CD4-positive, alpha-beta T cell treated with Interleukin-1 beta for 1 hour (primary cell): ENCODE results near the gene KIF20B.

Experiments
- DNase-seq, 2 donors: peaks; one replicate each; pipeline ENCODE4 v3.0.0-alpha.2; 2020 to 2022

Gene KIF20B, protein sequence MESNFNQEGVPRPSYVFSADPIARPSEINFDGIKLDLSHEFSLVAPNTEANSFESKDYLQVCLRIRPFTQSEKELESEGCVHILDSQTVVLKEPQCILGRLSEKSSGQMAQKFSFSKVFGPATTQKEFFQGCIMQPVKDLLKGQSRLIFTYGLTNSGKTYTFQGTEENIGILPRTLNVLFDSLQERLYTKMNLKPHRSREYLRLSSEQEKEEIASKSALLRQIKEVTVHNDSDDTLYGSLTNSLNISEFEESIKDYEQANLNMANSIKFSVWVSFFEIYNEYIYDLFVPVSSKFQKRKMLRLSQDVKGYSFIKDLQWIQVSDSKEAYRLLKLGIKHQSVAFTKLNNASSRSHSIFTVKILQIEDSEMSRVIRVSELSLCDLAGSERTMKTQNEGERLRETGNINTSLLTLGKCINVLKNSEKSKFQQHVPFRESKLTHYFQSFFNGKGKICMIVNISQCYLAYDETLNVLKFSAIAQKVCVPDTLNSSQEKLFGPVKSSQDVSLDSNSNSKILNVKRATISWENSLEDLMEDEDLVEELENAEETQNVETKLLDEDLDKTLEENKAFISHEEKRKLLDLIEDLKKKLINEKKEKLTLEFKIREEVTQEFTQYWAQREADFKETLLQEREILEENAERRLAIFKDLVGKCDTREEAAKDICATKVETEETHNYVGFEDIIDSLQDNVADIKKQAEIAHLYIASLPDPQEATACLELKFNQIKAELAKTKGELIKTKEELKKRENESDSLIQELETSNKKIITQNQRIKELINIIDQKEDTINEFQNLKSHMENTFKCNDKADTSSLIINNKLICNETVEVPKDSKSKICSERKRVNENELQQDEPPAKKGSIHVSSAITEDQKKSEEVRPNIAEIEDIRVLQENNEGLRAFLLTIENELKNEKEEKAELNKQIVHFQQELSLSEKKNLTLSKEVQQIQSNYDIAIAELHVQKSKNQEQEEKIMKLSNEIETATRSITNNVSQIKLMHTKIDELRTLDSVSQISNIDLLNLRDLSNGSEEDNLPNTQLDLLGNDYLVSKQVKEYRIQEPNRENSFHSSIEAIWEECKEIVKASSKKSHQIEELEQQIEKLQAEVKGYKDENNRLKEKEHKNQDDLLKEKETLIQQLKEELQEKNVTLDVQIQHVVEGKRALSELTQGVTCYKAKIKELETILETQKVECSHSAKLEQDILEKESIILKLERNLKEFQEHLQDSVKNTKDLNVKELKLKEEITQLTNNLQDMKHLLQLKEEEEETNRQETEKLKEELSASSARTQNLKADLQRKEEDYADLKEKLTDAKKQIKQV (N-terminal part only)

DNA sequence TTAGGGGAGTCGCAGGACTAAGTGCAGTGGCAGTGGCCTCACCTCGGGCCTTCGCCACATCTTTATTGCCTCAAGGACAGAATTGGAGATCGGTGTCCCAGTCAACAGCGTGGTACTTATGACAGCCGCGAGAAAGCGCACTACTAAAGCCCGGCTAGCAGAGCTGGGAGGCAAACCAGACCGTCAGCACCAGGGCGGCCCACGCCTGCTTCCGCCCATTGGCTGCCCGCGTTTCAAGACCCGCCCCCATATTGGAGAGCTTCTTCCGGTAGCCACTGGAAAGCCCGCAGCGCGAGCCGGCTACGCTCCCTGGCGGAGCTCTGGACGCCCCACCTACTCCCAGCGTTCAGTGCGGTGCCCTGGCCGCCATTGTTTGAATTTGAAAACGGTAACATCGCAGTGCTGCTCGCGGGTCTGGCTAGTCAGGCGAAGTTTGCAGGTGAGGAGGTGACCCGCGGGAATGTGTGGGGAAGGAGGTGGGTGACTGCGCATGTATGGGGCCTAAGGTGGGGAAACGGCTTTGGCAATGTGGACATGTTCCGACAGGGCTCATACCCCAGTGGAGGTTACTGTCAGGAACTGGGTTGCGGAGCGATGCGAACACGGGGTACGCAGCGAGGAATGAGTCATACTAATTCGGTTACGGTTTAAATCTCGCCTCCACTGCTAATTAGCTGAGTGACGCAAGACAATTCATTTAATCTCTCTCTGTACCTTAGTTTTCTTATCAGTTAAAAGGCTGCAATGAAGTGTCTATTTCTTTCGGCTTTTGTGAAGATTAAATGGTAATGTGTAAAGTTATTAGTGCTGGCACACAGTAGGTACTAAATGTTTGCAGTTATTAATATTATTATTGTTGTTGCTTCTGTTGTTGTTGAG is at the start of gene KIF20B:
Gene KIF20B, plus strand, starts transcription at position 349 of the 879 bp plus-strand sequence. CDS start 3,705 bp downstream, outside the sequence.
- peak; percentile 96 for DNase-seq

DNA sequence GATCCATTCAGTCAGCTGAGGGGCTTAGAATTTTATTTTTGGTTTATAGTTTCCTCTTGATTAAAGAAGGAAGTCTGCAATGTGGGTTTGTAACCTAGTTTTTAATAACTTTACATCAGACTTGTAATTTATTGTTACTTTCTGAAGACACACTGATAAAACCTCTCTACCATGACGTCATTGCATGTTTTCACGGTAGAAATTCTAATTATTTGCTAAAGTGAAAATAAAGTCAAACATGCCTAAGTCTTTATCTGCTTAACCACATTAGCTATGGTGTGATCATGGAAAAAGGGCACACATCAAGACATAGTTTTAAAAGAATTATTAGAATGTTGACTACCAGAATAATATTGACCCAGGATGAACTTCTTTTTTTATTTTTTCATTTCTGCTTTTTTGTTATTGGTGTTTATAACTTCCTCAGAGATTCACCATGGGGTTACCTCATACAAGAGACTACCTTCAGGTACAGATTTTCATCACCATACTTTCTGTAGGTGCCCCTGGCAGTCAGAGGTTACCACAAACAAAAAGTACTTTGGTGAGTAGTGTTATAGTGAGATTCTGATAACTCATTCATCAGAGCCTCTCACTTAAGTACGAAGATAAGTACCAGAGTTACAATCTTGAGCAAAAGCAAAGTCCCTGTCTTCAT is 49.3 kb upstream of the KIF20B start:
- DNase-seq: no peak

DNA sequence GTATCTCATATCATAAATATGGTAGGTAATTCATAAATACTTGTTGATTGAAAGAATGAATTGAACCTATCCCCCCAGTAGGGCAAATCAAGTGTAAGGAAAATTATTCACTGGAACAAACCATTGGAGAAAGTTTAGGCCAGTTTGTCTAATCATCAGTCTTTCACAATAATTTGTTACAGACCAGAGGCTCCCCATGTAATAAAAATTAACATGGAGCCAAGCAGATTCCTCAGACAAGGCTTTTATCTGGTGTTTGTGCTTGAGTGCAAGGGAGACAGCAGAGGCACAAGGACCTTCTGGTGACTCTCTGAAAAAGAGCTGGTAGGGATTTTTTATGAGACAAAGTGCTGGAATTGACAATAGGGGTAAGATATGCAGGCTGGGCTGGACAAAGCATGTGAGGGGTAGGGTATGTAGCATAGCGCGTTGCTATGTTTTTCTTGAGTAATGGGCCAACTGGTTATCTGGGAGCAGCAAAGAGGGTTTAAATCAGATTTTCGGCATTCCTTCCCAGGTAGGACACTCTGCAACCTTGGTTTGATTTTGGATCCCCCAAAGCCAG is 48.5 kb upstream of the KIF20B start:
- no peak for DNase-seq

DNA sequence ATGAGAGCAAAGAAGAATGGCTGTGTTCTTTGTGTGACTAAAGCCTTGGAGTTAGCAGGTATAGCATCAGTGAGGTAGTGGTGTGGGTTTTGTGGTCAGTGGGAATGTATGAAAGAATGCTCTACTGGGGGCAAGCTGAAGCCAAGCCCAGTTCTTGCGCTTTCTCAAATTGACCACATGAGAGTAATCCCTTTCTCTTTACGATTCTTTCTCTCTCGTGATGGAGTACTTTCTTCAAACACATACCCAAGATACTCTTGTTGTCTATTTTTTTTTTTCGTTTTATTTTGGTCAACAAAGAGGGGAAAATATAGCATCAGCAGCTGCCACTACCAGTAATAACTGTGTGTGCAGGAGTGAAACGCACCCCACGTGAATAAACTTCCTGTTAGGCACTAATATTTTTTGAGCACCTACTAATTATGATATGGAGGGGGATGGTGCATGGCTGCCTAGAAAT is 48.0 kb upstream of the KIF20B start:
- no peak for DNase-seq

DNA sequence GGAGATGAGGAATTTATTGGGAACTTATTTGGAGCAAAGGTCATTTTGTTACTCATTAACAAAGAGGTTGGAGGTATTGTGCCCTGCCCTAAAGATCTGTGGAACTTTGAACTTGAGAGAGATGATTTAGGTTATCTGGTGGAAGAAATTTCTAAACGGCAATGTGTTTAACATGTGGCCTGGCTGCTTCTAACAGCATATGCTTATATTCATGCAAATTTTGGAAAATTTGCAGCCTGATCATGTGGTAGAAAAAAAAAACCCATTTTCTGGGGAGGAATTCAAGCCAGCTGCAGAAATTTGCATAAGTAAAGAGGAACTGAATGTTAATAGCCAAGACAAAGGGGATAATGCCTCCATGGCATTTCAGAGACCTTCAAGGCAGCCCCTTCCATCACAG is 45.7 kb upstream of the KIF20B start:
- no peak for DNase-seq

DNA sequence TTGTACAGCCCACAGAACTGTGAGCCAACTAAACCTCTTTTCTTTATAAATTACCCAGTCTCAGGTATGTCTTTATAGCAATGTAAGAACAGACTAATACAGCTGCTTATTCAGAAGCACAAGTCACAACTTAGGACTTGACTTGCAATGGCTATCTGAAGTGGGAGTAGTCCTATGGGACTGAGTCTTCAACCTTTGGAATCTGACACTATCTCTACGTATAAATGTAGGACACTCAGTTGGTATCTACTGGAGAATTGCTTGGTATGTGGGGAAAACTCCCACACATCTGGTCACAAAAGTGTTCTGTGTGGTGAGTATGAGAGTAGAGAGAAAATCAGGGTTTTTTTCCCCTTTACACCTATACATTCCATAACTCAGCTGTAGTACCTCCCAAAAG is 44.1 kb upstream of the KIF20B start:
- no peak for DNase-seq

DNA sequence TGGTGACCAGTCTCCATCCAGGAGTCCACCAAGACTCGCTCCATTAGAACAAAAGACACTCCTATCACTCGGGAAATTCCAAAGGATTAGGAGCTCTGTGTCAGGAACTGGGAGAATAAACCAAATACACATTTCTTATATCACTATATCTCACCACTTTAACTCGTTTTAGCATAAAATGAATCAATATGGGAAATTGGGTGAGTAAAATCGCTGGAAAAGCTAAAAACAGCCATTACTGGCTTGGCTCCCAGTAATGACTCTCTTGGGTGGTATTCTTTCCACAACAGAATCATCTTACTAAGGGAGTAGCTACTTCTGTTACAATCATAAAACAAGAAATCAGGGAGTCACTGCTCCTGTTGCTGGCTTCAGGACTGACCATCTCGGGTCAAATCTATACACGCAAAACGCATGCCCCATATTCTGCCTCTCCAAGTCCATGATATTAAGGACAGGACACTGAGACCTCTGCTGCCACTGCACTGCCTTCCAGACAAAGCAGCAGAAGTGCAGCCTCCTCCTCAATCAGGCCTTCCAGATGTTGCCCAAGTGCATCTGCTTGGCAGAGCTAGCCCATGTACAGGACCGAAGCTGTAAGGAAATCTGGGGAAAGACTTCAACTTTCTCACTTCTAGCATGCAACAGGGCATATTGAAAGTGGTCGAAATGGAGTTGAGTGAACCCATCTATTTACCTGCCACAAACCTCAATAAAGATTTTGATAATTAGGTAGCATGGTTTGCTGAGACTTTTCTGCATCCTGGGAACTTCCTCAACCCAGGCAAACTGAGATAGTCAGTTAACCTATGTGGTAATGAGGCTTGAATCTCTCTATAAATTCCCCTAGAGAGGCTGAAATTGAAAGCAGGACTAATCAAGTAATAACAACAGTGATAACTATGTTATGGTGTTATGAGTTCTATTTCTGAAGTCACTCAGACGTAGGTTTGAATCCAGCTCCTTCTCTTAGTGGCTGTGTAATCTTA is 42.0 kb upstream of the KIF20B start:
- no peak for DNase-seq

DNA sequence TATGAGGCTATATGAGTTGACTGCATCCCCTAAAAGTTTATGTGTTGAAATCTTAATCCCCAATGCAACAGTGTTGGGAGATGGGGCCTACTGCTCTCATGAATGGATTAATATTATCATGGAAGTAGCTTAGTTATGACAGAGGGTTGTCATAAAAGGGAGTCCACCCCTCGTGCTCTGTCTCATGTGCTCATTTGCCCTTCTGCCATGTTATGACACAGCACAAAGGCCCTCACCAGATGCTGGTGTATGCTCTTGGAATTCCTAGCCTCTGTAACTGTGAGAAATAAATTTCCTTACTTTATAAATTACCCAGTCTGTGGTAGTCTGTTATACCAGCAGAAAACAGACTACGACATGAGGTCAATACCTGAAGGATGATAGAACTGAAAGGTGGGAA is 38.8 kb upstream of the KIF20B start:
- no peak for DNase-seq

DNA sequence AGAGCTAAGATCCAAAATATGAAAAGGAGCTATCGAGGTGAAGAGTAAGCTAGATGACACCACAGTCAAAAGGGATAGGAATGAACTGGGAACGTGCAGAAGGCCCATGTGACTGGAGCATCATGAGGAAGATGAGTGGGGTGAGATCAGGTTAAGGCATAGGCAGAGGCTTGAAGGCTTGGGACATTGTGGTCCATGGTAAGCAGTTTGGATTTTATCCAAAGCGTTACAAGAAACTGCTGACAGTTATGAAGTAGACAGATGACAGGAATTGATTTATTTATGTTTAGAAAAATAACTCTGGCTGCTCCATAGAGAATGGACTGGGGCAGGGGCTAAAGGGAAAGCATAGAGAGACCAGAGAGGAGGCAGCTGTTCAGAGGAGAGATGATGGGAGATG is 38.2 kb upstream of the KIF20B start:
- DNase-seq: no peak

DNA sequence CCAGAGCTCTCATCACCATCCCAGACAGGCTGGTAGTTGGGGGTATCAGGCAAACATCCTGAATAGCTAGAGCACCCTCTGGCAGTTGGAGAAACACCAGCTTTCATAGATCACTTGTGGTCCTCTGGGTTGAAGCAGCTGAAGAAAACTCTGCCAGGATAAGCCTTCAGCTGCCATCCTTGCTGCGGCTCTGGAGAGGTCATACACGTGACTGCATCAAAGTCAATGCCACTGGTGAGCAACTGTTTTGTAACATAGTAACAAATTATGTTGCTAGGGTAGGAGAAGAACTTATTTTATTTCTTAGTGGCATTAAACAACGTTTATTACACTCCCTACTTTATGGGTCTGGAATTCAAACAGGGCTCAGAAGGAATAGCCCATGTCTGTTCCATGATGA is 37.2 kb upstream of the KIF20B start:
- DNase-seq: no peak

DNA sequence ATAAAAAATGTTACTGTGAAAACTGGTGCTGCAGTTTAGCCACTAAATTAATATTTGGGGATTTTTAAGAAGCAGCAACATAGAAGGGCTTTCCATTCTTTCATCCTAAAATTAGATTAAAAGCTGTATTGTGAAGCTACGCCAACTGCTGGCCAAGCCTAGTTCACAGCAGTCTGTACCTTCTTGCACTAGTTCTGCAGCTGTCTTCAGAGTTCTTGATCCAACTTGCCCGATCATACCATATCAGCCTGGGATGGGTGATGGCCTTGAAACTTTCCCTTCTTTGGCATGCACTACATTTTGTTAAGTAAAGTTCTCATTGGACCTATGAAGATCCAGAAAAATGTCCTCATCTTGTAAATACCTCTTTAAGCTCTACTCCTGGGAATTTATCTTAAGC is 36.1 kb upstream of the KIF20B start:
- no peak for DNase-seq

DNA sequence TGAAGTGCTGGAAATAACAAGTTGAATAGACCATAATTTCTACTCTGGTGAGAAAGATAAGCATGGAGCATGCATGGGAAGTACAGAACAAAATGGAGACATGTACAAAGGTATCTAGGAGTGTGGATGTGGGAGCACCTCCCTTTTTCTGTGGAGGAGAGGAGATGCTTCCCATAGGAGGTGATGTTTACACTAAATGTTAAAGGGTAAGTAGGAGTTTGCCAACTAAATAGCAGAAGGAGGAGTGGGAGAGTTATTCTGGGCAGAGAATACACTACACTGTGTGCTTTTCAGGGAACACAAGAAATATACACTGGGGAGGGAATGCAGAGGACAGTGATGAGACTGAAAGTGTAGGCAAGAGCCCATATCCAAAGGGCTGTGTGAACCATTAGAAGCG is 35.3 kb upstream of the KIF20B start:
- DNase-seq: no peak

DNA sequence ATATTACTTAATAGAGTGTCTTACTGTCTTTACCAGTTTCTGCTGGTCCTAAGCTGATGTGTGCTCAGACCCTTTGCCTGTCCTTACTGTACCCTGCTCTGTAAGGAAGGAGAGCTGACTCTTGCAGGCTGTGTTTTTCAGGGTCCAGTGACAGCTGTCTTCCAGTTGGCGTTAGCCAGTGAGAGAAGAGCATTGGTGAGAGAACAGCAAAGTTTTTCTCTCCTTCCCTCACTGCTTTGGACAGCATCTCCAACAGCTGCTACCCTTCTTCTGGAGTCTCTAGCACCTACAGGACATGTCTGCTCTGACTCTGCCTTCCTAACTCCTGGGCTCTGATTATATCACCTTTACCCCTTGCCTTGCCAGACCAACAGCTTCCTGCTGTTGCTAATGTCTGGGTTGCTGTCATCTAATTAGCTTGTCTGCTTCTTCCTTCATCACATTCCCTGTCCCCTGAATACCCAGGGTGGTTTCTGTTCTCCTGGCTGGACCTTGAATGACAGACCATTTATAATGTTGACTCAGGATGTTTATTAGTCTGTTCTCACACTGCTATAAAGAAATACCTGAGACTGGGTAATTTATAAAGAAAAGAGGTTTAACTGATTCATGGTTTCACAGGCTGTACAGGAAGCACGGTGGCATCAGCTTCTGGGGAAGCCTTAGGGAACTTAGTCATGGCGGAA is 32.9 kb upstream of the KIF20B start:
- DNase-seq: no peak

DNA sequence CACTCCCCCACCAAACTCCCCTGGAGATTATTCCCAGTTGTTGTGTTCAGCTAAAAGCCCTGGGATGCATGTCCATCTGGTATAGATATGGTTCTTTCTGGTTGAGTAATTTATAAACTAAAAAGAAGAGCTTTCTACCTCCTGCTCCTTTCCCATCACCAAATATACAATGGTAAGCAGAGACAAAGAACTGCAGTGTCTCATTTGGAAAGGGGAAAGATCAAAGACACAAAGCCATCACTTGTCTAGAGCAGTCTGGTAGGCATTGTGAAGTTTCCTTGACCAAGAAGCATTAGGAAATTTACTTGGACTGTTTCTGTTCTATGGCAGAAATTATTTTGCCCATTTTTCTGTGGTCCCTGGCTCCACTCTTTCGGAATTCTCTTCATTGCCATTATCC is 31.4 kb upstream of the KIF20B start:
- no peak for DNase-seq

DNA sequence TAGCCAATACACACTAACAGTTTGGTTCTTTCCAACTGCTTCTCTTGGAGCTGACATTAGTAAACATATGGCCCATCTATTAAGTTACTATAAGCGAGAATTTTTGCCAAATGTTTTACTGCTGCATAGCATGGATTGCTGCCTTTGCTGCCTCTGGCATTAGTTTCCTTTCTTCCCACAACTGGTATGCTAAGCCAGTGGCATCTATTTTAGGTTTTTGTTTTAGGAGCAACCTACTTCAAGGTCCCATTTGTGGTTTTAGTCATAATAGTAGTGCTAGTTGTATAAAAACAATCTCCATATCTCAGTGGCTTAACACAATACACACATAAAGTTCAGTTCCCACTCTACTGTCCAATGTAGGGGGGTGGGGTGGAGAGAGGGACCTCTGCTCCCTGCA is 30.5 kb upstream of the KIF20B start:
- DNase-seq: no peak

DNA sequence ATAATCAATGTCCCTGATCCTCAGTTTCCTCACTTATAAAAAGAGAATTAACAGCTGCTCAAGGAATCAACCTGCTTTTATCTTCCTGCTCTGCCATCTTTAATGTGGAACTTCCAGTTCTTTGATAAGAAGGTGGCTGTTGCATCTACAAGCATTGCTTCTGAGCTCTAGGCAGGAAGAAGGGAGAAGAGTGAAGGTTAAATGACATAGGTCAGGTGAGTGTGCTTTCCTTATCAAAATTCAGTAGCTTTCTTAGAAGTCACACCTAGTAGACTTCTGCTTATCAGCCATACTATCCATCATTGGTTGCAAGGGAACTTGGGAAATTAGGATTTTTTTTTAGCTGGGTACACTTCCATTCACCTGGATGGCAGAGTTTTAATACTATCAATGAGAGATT is 24.0 kb upstream of the KIF20B start:
- DNase-seq: no peak

DNA sequence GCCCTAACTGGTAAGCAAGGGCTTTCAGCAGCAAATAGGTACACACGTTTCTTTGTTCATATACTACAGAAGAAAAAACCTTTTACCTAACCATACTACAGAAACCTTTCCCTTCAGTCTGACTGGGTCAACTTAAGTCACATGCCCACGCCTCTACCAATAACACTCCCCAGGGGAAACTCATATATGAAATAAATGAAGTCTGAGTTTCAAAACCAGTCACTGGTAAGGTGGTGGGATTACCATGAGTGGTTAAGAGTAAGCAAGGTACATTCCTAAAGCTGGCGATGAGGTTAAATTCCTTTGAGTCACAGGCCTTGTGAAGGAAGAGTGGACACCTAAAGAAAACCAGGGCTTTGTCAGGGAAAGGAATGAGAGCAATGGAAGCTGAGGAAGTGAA is 21.4 kb upstream of the KIF20B start:
- DNase-seq: no peak

DNA sequence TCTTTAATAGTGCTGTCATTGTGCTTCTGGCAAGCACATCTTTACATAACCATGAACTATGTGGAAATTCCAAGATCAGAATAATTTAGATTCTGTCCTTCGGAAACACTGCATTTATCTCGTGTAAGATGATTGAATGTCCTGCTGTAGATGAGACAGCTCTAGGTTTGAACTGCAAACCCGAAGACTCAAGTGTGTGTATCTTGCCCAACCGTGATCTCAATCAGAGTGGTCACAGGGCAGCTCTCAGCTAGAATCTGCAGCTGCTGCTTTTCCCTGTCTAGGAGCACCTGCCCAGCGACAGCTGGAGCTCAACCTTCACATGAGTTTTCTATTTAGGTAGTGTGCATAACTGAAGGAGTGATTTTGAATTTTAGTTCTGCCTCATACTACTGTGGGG is 17.5 kb upstream of the KIF20B start:
- DNase-seq: no peak

DNA sequence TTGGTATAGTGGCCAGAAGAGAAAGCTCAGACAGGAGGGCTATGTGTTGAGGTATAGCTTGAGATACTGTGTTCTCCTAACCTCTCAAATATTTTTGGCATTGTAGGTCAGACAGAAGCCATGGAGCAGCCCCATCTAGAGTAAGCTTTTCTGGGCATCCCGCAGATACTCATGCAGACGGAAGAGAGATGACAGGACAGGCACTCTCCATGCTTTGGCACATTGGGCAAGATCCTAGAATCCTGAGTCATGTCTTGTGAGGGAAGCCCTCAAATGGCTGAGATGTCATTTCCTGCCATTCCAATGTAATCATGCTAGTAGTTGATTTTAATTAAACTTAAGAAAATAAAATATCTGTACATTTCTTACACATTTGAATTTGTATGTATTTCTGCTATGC is 16.8 kb upstream of the KIF20B start:
- DNase-seq: peak in 1 of 2 donors; percentile 21
